ENCODE results near the gene TRPC4AP. TPM values are rescaled to one million over a fixed set of nuclear protein-coding genes. Genes with fewer than 3 reads are reported as not detected.
"Not testable (repeated sequence)": the region's sequence is repeated elsewhere in the genome, so short reads cannot be mapped to it uniquely, and the experiment has no call there.

The TRPC4AP gene
- total and polyA plus RNA-seq, 7 donors: 24.0 to 61.8 (median 45.3) TPM

GRCh38 chr20:35116258-35116657, 23.7 kb upstream of the TRPC4AP start:
- Histone ChIP-seq H3K4me3 (no peak overlapping the region), H3K36me3 (peaks cover under 1 to 66% (median 23%) of the 10 kb centered on the region in 4 donors), H3K4me1 (no peaks in the 10 kb centered on the region), H3K9me3 (no peaks in the 10 kb centered on the region), H3K27ac (peak overlapping the region in 1 of 4 donors; percentile 46), H3K27me3 (no peaks in the 10 kb centered on the region)
- intact Hi-C loops (cut with DNase I): no loop called here
- 82 to 97% methylated on average over 4 of the region's 4 CpGs for WGBS, 2 donors
- no peak for TF ChIP-seq CTCF (IDR thresholded peaks at IDR 0.05)
- no peak for TF ChIP-seq POLR2AphosphoS5 (IDR thresholded peaks at IDR 0.05)
- TF ChIP-seq POLR2A (IDR thresholded peaks at IDR 0.05): no peak
- TF ChIP-seq EP300 (IDR thresholded peaks at IDR 0.05): no peak
- no peak for DNase-seq

- WGBS, 2 donors: 91 to 96% methylated on average over 11 of the region's 11 CpGs
- no peaks in the 10 kb centered on the region for H3K4me1 ChIP-seq
- no peaks in the 10 kb centered on the region for H3K27me3 ChIP-seq
- TF ChIP-seq CTCF (IDR thresholded peaks at IDR 0.05): no peak
- no peak for TF ChIP-seq EP300 (IDR thresholded peaks at IDR 0.05)
- TF ChIP-seq POLR2AphosphoS5 (IDR thresholded peaks at IDR 0.05): no peak
- no peak for TF ChIP-seq POLR2A (IDR thresholded peaks at IDR 0.05)
- H3K4me3 ChIP-seq: no peak overlapping the region
- intact Hi-C loops (cut with DNase I): no loop called here
- H3K9me3 ChIP-seq: no peaks in the 10 kb centered on the region
- no peak overlapping the region for H3K27ac ChIP-seq
- peaks cover 0 to 60% (median 20%) of the 10 kb centered on the region in 4 donors for H3K36me3 ChIP-seq
- no peak for DNase-seq
These were observed 23.0 kb upstream of the TRPC4AP start for GRCh38 chr20:35115606-35116005.

- intact Hi-C loops (cut with DNase I); H3K4me1 ChIP-seq; H3K9me3 ChIP-seq; H3K4me3 ChIP-seq; H3K27me3 ChIP-seq; H3K27ac ChIP-seq; DNase-seq: not testable (repeated sequence)
- WGBS, 2 donors: 88 to 89% methylated on average over 5 of the region's 5 CpGs
- H3K36me3 ChIP-seq: peaks cover 0 to 30% (median 5%) of the 10 kb centered on the region in 4 donors
These were observed 19.7 kb upstream of the TRPC4AP start for GRCh38 chr20:35112276-35112675.

- H3K4me3 ChIP-seq: no peak overlapping the region
- WGBS, 2 donors: 84 to 91% methylated on average over 4 of the region's 4 CpGs
- H3K4me1 ChIP-seq: no peaks in the 10 kb centered on the region
- TF ChIP-seq EP300 (IDR thresholded peaks at IDR 0.05) (no peak), CTCF (IDR thresholded peaks at IDR 0.05) (no peak), POLR2A (IDR thresholded peaks at IDR 0.05) (no peak), POLR2AphosphoS5 (IDR thresholded peaks at IDR 0.05) (no peak)
- intact Hi-C loops (cut with DNase I): no loop called here
- peak overlapping the region in 1 of 4 donors; percentile 31 for H3K27ac ChIP-seq
- DNase-seq: no peak
- no peaks in the 10 kb centered on the region for H3K27me3 ChIP-seq
- H3K9me3 ChIP-seq: no peaks in the 10 kb centered on the region
- peaks cover 0 to 20% (median 3%) of the 10 kb centered on the region in 4 donors for H3K36me3 ChIP-seq
These were observed 18.7 kb upstream of the TRPC4AP start for GRCh38 chr20:35111141-35111888.

- intact Hi-C loops (cut with DNase I): no loop called here
- Histone ChIP-seq H3K4me3 (no peak overlapping the region), H3K9me3 (no peaks in the 10 kb centered on the region), H3K36me3 (no peaks in the 10 kb centered on the region), H3K27me3 (no peaks in the 10 kb centered on the region), H3K4me1 (no peaks in the 10 kb centered on the region), H3K27ac (no peak overlapping the region)
- 93% methylated on average over 4 of the region's 4 CpGs for whole genome bisulfite sequencing, 2 donors
- TF ChIP-seq POLR2A (IDR thresholded peaks at IDR 0.05) (no peak), POLR2AphosphoS5 (IDR thresholded peaks at IDR 0.05) (no peak), CTCF (IDR thresholded peaks at IDR 0.05) (no peak)
- no peak for DNase-seq
These were observed 16.3 kb upstream of the TRPC4AP start for GRCh38 chr20:35108921-35109320.
